ENCODE measurements around the gene INHBC.
A peak's percentile ranks its signal among the peaks of the same experiment; 100 is the strongest.

- peak in 2 of 5 experiments; percentile 2 to 4 for TF ChIP-seq CTCF (IDR thresholded peaks at IDR 0.05 in 4 of 5, conservative IDR thresholded peaks at IDR 0.05 in 1 of 5)
- no peak for TF ChIP-seq POLR2A (IDR thresholded peaks at IDR 0.05)
Observed at GRCh38 chr12:57462912-57463253, 28.3 kb downstream of the INHBC start.
